Peyer's patch (tissue), 4 donors: ENCODE data around the gene CD8B2.
"Not testable (repeated sequence)": the region's sequence is repeated elsewhere in the genome, so short reads cannot be mapped to it uniquely, and the experiment has no call there.

Source experiments
- POLR2A ChIP-seq, 2 donors: fragments of 450-650 bp; IDR thresholded peaks; one replicate each; pipeline ENCODE4 v1.5.1; 2017; ENCODE audit warnings: antibody characterized with exemption in 2 of 2, mild to moderate bottlenecking in 2 of 2, moderate library complexity in 2 of 2
- TF ChIP-seq, protein P1 (sequence below), 6 experiments: fragments of 450-650 bp in 4 of 6; fragments of 200-600 bp in 2 of 6; sonication (generic) in 1 of 6; IDR thresholded peaks; one replicate each; pipeline ENCODE4 v1.5.1; 2017 to 2019; ENCODE audit warnings: antibody characterized with exemption in 6 of 6, mild to moderate bottlenecking in 3 of 6, moderate library complexity in 1 of 6

DNA sequence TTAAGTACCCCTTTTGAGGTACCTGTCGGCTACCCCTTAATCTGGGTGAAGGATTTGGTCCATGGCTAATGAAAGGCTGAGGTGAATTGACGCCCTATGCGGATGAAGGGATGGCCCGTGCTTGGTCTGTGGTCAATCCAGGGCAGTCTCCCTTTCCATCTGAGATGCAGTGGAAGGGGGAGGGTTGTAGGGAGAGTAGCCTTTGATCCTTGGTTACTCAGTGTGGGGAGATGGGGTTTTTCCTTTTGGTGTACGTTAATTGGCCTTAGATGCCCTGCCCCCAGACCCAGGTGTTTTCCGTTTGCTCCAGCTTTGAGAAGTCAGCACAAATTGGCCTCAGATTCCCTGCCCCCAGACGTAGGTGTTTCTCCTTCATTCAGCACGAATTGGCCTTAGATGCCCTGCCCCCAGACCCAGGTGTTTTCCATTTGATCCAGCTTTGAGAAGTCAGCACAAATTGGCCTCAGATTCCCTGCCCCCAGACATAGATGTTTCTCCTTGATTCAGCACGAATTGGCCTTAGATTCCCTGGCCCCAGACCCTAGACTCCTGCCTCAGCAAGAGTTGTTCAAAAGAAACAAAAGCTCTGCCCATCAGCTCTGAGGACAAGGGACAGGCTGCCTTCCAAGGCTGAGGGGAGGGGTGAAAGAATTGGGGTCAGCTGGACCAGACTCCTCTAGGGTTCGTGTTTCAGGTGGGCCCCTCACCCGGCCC is 21.7 kb downstream of the CD8B2 start:
- TF ChIP-seq, protein P1, sequence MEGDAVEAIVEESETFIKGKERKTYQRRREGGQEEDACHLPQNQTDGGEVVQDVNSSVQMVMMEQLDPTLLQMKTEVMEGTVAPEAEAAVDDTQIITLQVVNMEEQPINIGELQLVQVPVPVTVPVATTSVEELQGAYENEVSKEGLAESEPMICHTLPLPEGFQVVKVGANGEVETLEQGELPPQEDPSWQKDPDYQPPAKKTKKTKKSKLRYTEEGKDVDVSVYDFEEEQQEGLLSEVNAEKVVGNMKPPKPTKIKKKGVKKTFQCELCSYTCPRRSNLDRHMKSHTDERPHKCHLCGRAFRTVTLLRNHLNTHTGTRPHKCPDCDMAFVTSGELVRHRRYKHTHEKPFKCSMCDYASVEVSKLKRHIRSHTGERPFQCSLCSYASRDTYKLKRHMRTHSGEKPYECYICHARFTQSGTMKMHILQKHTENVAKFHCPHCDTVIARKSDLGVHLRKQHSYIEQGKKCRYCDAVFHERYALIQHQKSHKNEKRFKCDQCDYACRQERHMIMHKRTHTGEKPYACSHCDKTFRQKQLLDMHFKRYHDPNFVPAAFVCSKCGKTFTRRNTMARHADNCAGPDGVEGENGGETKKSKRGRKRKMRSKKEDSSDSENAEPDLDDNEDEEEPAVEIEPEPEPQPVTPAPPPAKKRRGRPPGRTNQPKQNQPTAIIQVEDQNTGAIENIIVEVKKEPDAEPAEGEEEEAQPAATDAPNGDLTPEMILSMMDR (IDR thresholded peaks at IDR 0.05), result not testable (repeated sequence)
- not testable (repeated sequence) for TF ChIP-seq POLR2A (IDR thresholded peaks at IDR 0.05)
